ENCODE results near the gene ADGRB3. TPM values are rescaled to one million over a fixed set of nuclear protein-coding genes. Genes with fewer than 3 reads are reported as not detected.

Gene ADGRB3
- total and polyA plus RNA-seq, 2 donors (not counting 3 experiments of a cell fraction or from before 2014, with no cell fraction given): not detected

- no peaks in the 10 kb centered on the region for H3K4me1 ChIP-seq (ENCODE audit: control insufficient read depth, extremely low read depth, insufficient read depth, low read length)
- intact Hi-C loops (cut with micrococcal nuclease): no loop called here
- no peaks in the 10 kb centered on the region for H3K79me2 ChIP-seq (ENCODE audit: control insufficient read depth, insufficient read depth, low read length)
- no peak overlapping the region for H3K27ac ChIP-seq (ENCODE audit: insufficient read depth, low read depth, low read length)
- CTCF ChIA-PET: no interaction called here
- POLR2A ChIA-PET: no interaction called here
- no peaks in the 10 kb centered on the region for H4K20me1 ChIP-seq (replicated peaks; ENCODE audit: control insufficient read depth, extremely low read depth, insufficient read depth, low read length)
- peaks cover 3% of the 10 kb centered on the region for H3K9me3 ChIP-seq (replicated peaks; ENCODE audit: control insufficient read depth, insufficient read depth, low read length)
- no peak overlapping the region for H3K9ac ChIP-seq (replicated peaks; ENCODE audit: extremely low read depth, insufficient read depth, low read length)
- H3K27me3 ChIP-seq (ENCODE audit: control insufficient read depth in 2 of 2, insufficient read depth in 2 of 2, low read length in 2 of 2): no peaks in the 10 kb centered on the region
- DNase-seq (ENCODE audit: low read depth, low spot score) (no peak), FAIRE-seq (no peak)
- H3K4me2 ChIP-seq (ENCODE audit: insufficient read depth, low read length): no peak overlapping the region
- no peaks in the 10 kb centered on the region for H3K9me1 ChIP-seq (replicated peaks; ENCODE audit: control insufficient read depth, extremely low read depth, insufficient read depth, low read length)
- H2AFZ ChIP-seq (ENCODE audit: low read depth, low read length): no peak overlapping the region
- no peaks in the 10 kb centered on the region for H3K36me3 ChIP-seq (ENCODE audit: control insufficient read depth in 2 of 2, extremely low read depth in 1 of 2, insufficient read depth in 2 of 2, low read length in 2 of 2)
- no TSS peak for BruUV-seq (replicated peaks)
- no peak overlapping the region for H3K4me3 ChIP-seq (replicated peaks in 1 of 3; ENCODE audit: insufficient read depth in 1 of 3, low read depth in 1 of 3, low read length in 3 of 3)
- TF ChIP-seq MYC (IDR thresholded peaks at IDR 0.05; ENCODE audit: low read depth, low read length): no peak
- TF ChIP-seq POLR2AphosphoS5 (IDR thresholded peaks at IDR 0.05; ENCODE audit: insufficient read depth, low read depth, low read length): no peak
- TF ChIP-seq JUN (IDR thresholded peaks at IDR 0.05; ENCODE audit: borderline replicate concordance, insufficient read depth, insufficient read length, low read depth): no peak
- no peak for TF ChIP-seq MAX (IDR thresholded peaks at IDR 0.05; ENCODE audit: insufficient read depth, insufficient read length)
- TF ChIP-seq CTCF (IDR thresholded peaks at IDR 0.05; ENCODE audit: extremely low read depth in 1 of 2, insufficient read depth in 1 of 2, low read depth in 1 of 2, low read length in 2 of 2): no peak
- TF ChIP-seq GATA2 (IDR thresholded peaks at IDR 0.05; ENCODE audit: insufficient read depth, insufficient read length, low read depth, low read length): no peak
- TF ChIP-seq FOS (IDR thresholded peaks at IDR 0.05; ENCODE audit: borderline replicate concordance, insufficient read depth, low read length): no peak
- dilution Hi-C loops (cut with MboI; ENCODE audit: extremely low pct_ligation_motif_present, low sequenced_read_pairs): no loop called here
These were observed 649.2 kb downstream of the ADGRB3 start for GRCh38 chr6:69284176-69284730.
